22Rv1 (cell line): Measurements from ENCODE around the gene HTRA1.

Source experiments
- ZFX ChIP-seq: fragments of 450-650 bp; IDR thresholded peaks from 2 replicates; pipeline ENCODE4 v1.6.1; 2017; ENCODE audit warnings: antibody characterized with exemption, borderline replicate concordance
- TF ChIP-seq, protein P1 (sequence below): fragments of 450-650 bp; IDR thresholded peaks from 2 replicates; pipeline ENCODE4 v1.5.1; 2017; ENCODE audit warnings: mild to moderate bottlenecking

DNA sequence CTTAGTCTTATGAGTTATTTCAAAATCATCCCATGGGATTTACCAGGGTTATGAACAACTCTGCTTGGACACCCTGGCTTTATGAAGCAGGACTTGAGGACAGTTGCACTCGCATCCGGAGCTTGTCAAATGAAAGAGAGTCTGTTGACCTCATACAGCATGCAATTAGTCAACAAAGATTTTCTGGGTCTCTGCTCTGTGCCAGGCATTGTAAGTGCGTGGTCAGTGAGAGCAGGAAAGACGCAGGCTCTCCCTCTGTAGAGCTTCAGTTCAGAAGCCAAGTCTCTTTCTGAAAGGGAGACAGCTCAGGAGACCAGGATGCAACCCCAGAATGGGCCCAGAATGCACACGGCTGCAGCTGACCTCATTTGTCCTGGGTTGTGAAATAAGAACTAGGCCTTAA lies 53.7 kb downstream of the HTRA1 start:
- TF ChIP-seq, protein P1, sequence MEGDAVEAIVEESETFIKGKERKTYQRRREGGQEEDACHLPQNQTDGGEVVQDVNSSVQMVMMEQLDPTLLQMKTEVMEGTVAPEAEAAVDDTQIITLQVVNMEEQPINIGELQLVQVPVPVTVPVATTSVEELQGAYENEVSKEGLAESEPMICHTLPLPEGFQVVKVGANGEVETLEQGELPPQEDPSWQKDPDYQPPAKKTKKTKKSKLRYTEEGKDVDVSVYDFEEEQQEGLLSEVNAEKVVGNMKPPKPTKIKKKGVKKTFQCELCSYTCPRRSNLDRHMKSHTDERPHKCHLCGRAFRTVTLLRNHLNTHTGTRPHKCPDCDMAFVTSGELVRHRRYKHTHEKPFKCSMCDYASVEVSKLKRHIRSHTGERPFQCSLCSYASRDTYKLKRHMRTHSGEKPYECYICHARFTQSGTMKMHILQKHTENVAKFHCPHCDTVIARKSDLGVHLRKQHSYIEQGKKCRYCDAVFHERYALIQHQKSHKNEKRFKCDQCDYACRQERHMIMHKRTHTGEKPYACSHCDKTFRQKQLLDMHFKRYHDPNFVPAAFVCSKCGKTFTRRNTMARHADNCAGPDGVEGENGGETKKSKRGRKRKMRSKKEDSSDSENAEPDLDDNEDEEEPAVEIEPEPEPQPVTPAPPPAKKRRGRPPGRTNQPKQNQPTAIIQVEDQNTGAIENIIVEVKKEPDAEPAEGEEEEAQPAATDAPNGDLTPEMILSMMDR, result no peak
- TF ChIP-seq ZFX, result no peak
